IMR-90 (cell line): Measurements from ENCODE around the gene PRRC2B. TPM values are rescaled to one million over a fixed set of nuclear protein-coding genes. Genes with fewer than 3 reads are reported as not detected.

Experiments
- ATAC-seq: fragments of 200-7000 bp; cut with Tn5 transposase; 2 replicates; pipeline ENCODE4 v1.9.1; 2020; ENCODE audit warnings: low read depth, mild to moderate bottlenecking, moderate library complexity
- BruUV-seq: library from RNA; stranded (reverse); fragments of 400-500 nt; replicated peaks from 2 replicates; lab custom pipeline; 2021; lab: Mats Ljungman, UMichigan
- CTCF ChIA-PET: fragments of 300-600 bp; formaldehyde crosslinking; extraction: SDS; loops from one replicate; lab custom pipeline; 2021; ENCODE audit warnings: antibody characterized with exemption; lab: Yijun Ruan, JAX
- POLR2A ChIA-PET: fragments of 300-600 bp; sonication (Branson Sonifier 250); formaldehyde crosslinking; loops from one replicate; lab custom pipeline; 2022; ENCODE audit warnings: antibody characterized with exemption; ENCODE audit not compliant: unreplicated experiment; lab: Charles Lee
- DNase-seq: peaks from one replicate; pipeline ENCODE4 v3.0.0; 2013
- H2AFZ ChIP-seq: replicated peaks from 2 replicates; pipeline ENCODE3; 2013; ENCODE audit warnings: low read length, mild to moderate bottlenecking; ENCODE audit not compliant: poor library complexity
- H2AK5ac ChIP-seq: 2 replicates; pipeline ENCODE4 v1.6.1; 2013; ENCODE audit warnings: low read depth, low read length, inconsistent platforms
- H2AK9ac ChIP-seq: replicated peaks from 2 replicates; pipeline ENCODE3; 2013; ENCODE audit warnings: mild to moderate bottlenecking, low read depth, low read length, moderate library complexity; ENCODE audit not compliant: poor library complexity
- H2BK120ac ChIP-seq: 2 replicates; pipeline ENCODE4 v1.6.1; 2013; ENCODE audit warnings: low read depth, low read length, inconsistent platforms
- H2BK15ac ChIP-seq: 3 replicates; pipeline ENCODE4 v1.6.1; 2013; ENCODE audit warnings: low read depth, low read length, inconsistent platforms
- H2BK20ac ChIP-seq: 2 replicates; pipeline ENCODE4 v1.6.1; 2013; ENCODE audit warnings: low read depth, mild to moderate bottlenecking, inconsistent platforms, low read length, moderate library complexity
- H2BK5ac ChIP-seq: 2 replicates; pipeline ENCODE4 v1.6.1; 2013; ENCODE audit warnings: mild to moderate bottlenecking, low read depth, low read length, inconsistent platforms; ENCODE audit not compliant: poor library complexity, severe bottlenecking
- H3K14ac ChIP-seq: replicated peaks from 2 replicates; pipeline ENCODE4 v1.6.1; 2013; ENCODE audit warnings: low read depth, low read length, inconsistent platforms
- H3K18ac ChIP-seq: 2 replicates; pipeline ENCODE4 v1.6.1; 2013; ENCODE audit warnings: low read depth, low read length, control low read depth
- H3K23ac ChIP-seq: 2 replicates; pipeline ENCODE4 v1.6.1; 2013; ENCODE audit warnings: low read depth, low read length, inconsistent platforms
- H3K27ac ChIP-seq: 2 replicates; pipeline ENCODE4 v1.5.1; 2013; ENCODE audit warnings: mild to moderate bottlenecking, control low read depth, low read length; ENCODE audit not compliant: insufficient read depth
- H3K27me3 ChIP-seq: 2 replicates; pipeline ENCODE4 v1.6.1; 2013; ENCODE audit warnings: low read length; ENCODE audit not compliant: control insufficient read depth, insufficient read depth
- H3K36me3 ChIP-seq: 2 replicates; pipeline ENCODE4 v1.6.1; 2013; ENCODE audit warnings: low read length, mixed read lengths; ENCODE audit not compliant: control insufficient read depth, insufficient read depth
- H3K4ac ChIP-seq: 2 replicates; pipeline ENCODE4 v1.6.1; 2013; ENCODE audit warnings: low read depth, low read length, inconsistent platforms
- H3K4me1 ChIP-seq: 2 replicates; pipeline ENCODE4 v1.6.1; 2013; ENCODE audit warnings: low read length, mixed read lengths; ENCODE audit not compliant: control insufficient read depth, insufficient read depth
- H3K4me2 ChIP-seq: 2 replicates; pipeline ENCODE4 v1.6.1; 2013; ENCODE audit warnings: low read depth, mild to moderate bottlenecking, control low read depth, low read length, moderate library complexity
- H3K4me3 ChIP-seq: 2 replicates; pipeline ENCODE4 v1.5.1; 2013; ENCODE audit warnings: low read depth, mild to moderate bottlenecking, control low read depth, low read length, moderate library complexity; ENCODE audit not compliant: insufficient read depth
- H3K56ac ChIP-seq: 2 replicates; pipeline ENCODE4 v1.6.1; 2013; ENCODE audit warnings: low read length, inconsistent platforms; ENCODE audit not compliant: insufficient read depth; ENCODE audit errors: extremely low read depth
- H3K79me1 ChIP-seq, 2 experiments: 2 replicates each; pipeline ENCODE4 v1.6.1; 2013; ENCODE audit warnings: low read length in 2 of 2, inconsistent platforms in 1 of 2, low read depth in 1 of 2
- H3K9ac ChIP-seq: 2 replicates; pipeline ENCODE4 v1.6.1; 2013; ENCODE audit warnings: low read depth, low read length, control low read depth
- H3K9me1 ChIP-seq: 2 replicates; pipeline ENCODE4 v1.6.1; 2013; ENCODE audit warnings: low read length, inconsistent platforms; ENCODE audit not compliant: insufficient read depth
- H3K9me3 ChIP-seq: 2 replicates; pipeline ENCODE4 v1.6.1; 2013; ENCODE audit warnings: low read length; ENCODE audit not compliant: control insufficient read depth, insufficient read depth
- H4K20me1 ChIP-seq: 2 replicates; pipeline ENCODE4 v1.6.1; 2013; ENCODE audit warnings: low read length, inconsistent platforms; ENCODE audit not compliant: insufficient read depth
- H4K5ac ChIP-seq: 2 replicates; pipeline ENCODE4 v1.6.1; 2013; ENCODE audit warnings: mild to moderate bottlenecking, low read depth, low read length, control low read depth
- H4K8ac ChIP-seq, 2 experiments: 2 replicates each; pipeline ENCODE4 v1.6.1; 2013; ENCODE audit warnings: low read depth in 2 of 2, low read length in 2 of 2, control low read depth in 1 of 2, inconsistent platforms in 1 of 2
- H4K91ac ChIP-seq: 2 replicates; pipeline ENCODE4 v1.6.1; 2013; ENCODE audit warnings: low read depth, low read length, inconsistent platforms; ENCODE audit not compliant: insufficient read depth
- BHLHE40 ChIP-seq: fragments of 150-350 bp; IDR thresholded peaks from 2 replicates; pipeline ENCODE4 v1.6.1; 2016; ENCODE audit warnings: mild to moderate bottlenecking, low read depth, low read length
- CHD1 ChIP-seq: IDR thresholded peaks from 2 replicates; pipeline ENCODE4 v1.6.1; 2012; ENCODE audit warnings: low read depth, low read length, improper control_type of control experiment
- FOS ChIP-seq: fragments of 150-350 bp; IDR thresholded peaks from 2 replicates; pipeline ENCODE4 v1.6.1; 2016; ENCODE audit warnings: low read depth, low read length
- MAZ ChIP-seq: IDR thresholded peaks from 2 replicates; pipeline ENCODE4 v1.6.1; 2012; ENCODE audit warnings: low read depth, mild to moderate bottlenecking, low read length, improper control_type of control experiment, moderate library complexity, borderline replicate concordance
- POLR2A ChIP-seq: IDR thresholded peaks from 2 replicates; pipeline ENCODE4 v1.6.1; 2012; ENCODE audit warnings: mild to moderate bottlenecking, low read depth, low read length
- RFX5 ChIP-seq: IDR thresholded peaks from 2 replicates; pipeline ENCODE4 v1.8.0; 2012; ENCODE audit warnings: low read depth, mild to moderate bottlenecking, low read length, moderate library complexity
- SMC3 ChIP-seq: fragments of 150-350 bp; IDR thresholded peaks from 2 replicates; pipeline ENCODE4 v1.6.1; 2016; ENCODE audit warnings: low read depth, mild to moderate bottlenecking, antibody characterized with exemption, low read length, moderate library complexity
- USF2 ChIP-seq: fragments of 150-350 bp; IDR thresholded peaks from 2 replicates; pipeline ENCODE4 v1.6.1; 2017; ENCODE audit warnings: mild to moderate bottlenecking, antibody characterized with exemption, low read length, low read depth
- WGBS, 2 experiments: methylation state at CpG; one replicate each; pipeline versions ENCODE4 v1.1.5 to v1.1.7; 2013; ENCODE audit warnings: missing lambda C conversion rate in 2 of 2; ENCODE audit not compliant: insufficient read length in 1 of 2; ENCODE audit errors: extremely low coverage in 2 of 2; 5-methylcytosine and 5-hydroxymethylcytosine counted together
- dilution Hi-C: fragments of 300-500 bp; cut with HindIII; formaldehyde crosslinking; loops from one replicate; pipeline ENCODE4 v1.14.3; 2018; ENCODE audit warnings: low sequenced_read_pairs; ENCODE audit not compliant: unreplicated experiment
- in situ Hi-C: fragments of 300-500 bp; cut with MboI; formaldehyde crosslinking; loops from 3 replicates; pipeline ENCODE4 v1.14.3; 2019; ENCODE audit warnings: low sequenced_read_pairs, inconsistent platforms, mixed read lengths
- intact Hi-C: fragments of 100-400 bp; cut with micrococcal nuclease; formaldehyde crosslinking; loops from 2 replicates; pipeline ENCODE4 v1.10.0; 2022
- polyA plus RNA-seq, 3 experiments: library from polyadenylated mRNA; depleted of rRNA; stranded (reverse); fragments of >200 nt; gene quantifications; 2 replicates each; pipeline ENCODE4 v1.2.3, GENCODE V29; 2012; ENCODE audit warnings: low replicate concordance in 1 of 3
- total RNA-seq: library from RNA; depleted of rRNA; stranded (reverse); fragments of >200 nt; gene quantifications from 2 replicates; pipeline ENCODE4 v1.2.3, GENCODE V29; 2012

Gene PRRC2B
- total and polyA plus RNA-seq, 2 of the 4 experiments (the other 2 are of a cell fraction), result 19.4 to 39.1 TPM

GRCh38 chr9:131441441-131441840 lies 47.6 kb downstream of the PRRC2B start:
- no TSS peak for BruUV-seq
- Histone ChIP-seq H2AK5ac (no peak overlapping the region), H3K23ac (no peak overlapping the region), H4K20me1 (peaks cover 22% of the 10 kb centered on the region), H3K4me3 (no peak overlapping the region), H3K36me3 (peaks cover 75% of the 10 kb centered on the region), H3K9me3 (no peaks in the 10 kb centered on the region), H4K8ac (no peak overlapping the region), H3K14ac (no peak overlapping the region), H2AFZ (no peak overlapping the region), H3K27ac (no peak overlapping the region), H3K9ac (no peak overlapping the region), H3K4ac (no peak overlapping the region), H3K4me1 (no peaks in the 10 kb centered on the region), H3K18ac (no peak overlapping the region), H2BK15ac (no peak overlapping the region), H2BK20ac (no peak overlapping the region), H3K4me2 (no peak overlapping the region), H3K79me1 (peaks cover 45 to 77% of the 10 kb centered on the region in 2 experiments), H2BK120ac (no peak overlapping the region), H2AK9ac (no peak overlapping the region), H4K5ac (no peak overlapping the region), H3K56ac (no peak overlapping the region), H4K91ac (no peak overlapping the region), H3K9me1 (peaks cover 3% of the 10 kb centered on the region; the same call in 1 of the 2 replicates), H3K27me3 (no peaks in the 10 kb centered on the region), H2BK5ac (no peak overlapping the region)
- no peak for DNase-seq
- ChIA-PET POLR2A (no interaction called here), CTCF (no interaction called here)
- ATAC-seq, result no peak
- TF ChIP-seq POLR2A (no peak), SMC3 (no peak), BHLHE40 (no peak), CHD1 (no peak), FOS (no peak), MAZ (no peak), RFX5 (no peak), USF2 (no peak)
- intact Hi-C loops, result no loop called here
- dilution Hi-C loops, result no loop called here
- in situ Hi-C loops, result no loop called here
- WGBS, 2 experiments, result 80% methylated on average over 1 of the region's 2 CpGs; no CpG with 5 or more reads in 1 of the 2 experiments
